Inflammatory macrophage treated with lipopolysaccharide for 4 hours (primary cell): Measurements from ENCODE around the gene GIMAP5.

Source experiments
- DNase-seq: peaks from one replicate; pipeline ENCODE4 v3.0.0-alpha.2; 2020

GIMAP5 gene

DNA sequence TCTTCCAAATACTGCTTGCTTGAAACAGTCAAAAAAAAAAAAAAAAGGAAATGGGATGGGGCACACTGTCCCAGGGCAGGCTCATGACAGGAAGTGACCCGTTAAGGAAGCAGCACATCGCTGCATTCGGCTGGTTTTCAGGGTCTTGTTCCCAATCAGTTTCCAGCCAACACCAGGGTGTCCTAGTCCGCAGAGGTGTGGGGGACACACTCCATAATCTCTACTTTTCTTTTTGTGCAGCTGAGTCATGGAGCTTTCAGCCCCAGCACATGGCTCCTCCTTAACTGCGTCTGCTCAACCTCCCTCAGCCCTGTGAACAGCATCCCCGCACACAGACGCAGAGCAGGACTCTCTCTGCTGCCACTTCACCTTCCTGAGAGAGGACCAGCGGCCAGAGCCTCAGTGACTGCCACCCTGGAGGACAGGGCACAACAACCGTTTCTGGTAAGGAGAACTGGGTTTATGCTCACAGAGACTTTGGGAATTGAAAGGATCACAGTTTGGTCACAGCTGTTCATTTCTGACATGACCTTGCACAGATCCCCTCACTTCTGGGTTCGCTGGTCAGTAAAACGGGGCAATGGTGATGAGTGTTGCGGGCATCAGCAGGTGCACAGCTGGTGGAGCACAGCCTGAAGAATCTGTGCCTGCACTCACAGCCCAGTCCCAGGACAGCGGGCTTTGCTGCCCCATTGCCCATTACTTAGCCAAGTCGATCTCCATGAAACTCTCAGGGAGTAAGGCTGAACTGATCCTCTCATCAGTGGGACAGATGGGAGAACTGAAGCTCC, at the start of gene GIMAP5:
Gene GIMAP5 (plus strand): TSS at position 154 of the 791 bp plus-strand sequence. CDS start 3,467 bp downstream, outside the sequence.
- DNase-seq, result peak; percentile 49

DNA sequence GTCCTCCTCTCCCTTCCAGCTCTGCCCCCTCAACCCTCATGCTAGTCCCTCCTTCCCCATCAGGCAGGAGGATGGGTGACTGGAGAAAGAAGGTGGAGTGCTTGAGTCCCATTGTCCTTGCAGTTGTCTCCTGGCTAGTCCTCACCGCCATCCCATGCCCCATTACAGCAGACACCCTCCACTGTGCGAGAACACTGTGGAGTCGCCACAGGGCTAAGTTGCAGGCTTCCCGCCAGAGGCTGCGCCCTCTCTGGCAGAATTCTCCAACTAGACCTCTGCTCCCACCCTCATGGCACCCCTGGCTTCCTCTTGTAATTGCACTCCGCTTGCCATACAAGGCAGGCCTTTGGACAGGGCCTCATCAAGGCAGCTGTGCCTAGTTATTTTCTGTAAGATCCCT, 48.6 kb upstream of the GIMAP5 start:
- no peak for DNase-seq

DNA sequence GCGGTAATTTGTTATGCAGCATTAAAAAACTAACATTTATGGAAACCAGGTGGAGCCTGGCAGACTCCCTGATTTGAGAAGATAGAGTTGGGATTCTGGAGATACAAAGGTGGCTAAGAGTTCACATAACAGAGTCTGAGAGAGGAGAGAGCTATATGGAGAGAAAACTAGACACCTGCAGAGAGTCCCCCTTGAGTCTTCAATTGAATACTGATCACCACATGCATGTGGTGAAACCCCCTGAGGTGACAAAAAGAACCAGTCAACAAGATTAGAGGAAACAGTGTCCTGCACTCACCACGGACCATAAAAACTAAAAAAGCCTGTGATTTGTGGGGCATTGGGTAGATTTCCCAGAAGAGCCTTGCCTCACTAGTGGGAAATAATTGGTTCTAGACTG, 41.6 kb upstream of the GIMAP5 start:
- DNase-seq, result no peak

DNA sequence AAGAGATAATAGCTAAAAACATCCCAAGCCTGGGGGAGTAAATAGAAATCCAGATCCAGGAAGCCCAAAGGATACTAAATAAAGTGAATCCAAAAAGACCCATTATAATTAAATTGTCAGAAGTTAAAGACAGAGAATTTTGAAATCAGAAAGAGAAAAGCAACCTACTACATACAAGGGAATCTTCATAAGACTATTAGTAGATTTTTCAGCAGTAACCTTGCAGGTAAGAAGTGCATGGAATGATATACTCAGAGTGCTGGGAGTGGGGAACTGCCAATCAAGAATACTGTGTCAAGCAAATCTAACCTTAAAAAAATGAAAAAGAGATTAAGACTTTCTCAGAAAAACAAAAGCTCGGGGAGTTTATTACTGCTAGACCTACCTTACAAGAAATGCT, 34.0 kb upstream of the GIMAP5 start:
- DNase-seq, result no peak

DNA sequence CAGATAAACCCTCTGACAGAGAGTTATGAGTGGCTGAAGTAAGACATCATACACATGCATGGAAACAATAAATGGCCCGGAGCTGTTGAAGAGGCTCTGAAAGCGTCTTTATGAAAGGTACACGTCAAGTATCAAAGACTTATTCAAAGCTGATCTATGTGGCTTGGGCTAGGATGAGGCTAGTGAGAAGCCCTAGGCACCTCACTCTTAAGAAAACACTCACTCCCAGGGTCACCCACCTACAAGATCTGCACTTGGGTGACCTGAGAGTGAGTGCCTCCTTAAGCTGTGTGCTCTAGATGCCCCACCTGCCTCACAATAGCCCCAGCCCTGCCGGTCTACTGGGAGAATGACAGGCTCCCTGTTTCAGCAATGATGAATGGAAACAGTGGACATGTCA, 21.9 kb upstream of the GIMAP5 start:
- no peak for DNase-seq

DNA sequence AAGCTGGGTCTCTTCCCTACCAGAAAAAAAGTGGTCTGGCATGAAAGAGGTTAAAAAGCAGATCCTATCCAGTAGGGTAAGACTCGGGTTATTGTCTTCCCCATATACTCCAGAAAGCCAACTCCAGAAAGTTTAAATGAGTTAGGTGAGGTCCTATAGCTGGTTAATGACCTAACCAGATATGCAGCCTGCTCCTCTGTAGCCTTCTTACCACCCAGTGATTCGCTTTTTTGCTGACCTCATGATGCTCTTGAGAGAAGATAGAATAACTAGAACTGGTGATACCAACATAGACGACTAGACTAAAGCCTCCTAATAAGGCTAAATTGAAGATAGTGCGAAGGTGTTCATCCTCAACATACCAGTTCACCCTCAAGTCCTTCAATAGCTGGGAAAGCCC, 21.5 kb upstream of the GIMAP5 start:
- peak; percentile 16 for DNase-seq

DNA sequence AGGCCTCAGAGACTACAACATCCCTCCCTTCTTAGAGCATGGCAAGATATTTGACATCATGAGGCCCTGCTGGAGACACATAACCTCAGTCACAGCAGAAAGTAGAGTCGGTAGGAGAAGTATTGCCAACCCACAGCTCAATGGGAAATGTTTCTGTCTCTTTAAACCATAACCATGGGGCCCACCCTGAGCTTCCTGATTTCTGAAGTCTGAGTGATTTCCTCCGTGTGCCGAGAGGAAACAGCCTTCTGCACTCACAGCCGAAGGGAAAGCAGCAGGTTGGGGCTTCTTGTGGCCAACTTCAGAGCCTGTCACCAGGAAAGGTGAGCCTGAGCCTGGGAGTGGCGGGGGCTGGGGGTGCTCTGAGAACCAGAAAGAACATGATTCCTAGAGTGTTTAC, 20.9 kb upstream of the GIMAP5 start, which contains the start of gene GIMAP1:
Gene GIMAP1 (plus strand): TSS at position 246 of the 400 bp plus-strand sequence. CDS start 2,435 bp downstream, outside the sequence.
- peak; percentile 71 for DNase-seq

DNA sequence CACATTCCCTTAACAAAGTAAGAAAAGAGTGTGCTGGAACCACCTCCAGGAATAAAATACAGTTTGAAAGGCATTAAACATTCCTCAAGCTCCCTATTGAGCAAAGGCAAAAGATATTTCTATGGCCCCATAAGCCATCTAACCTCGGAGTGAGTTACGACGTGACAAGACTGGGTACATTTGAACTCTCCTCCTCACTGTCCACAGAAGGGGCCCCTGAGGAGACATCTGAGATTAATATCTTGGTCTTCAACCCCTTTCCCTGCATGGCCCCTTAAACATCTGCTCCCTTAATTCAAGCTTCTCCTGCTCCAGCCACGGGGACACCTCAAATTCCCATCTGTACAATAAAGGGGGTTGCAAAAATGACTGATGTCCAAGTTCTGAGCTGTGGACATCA, 20.3 kb upstream of the GIMAP5 start:
- DNase-seq, result no peak

DNA sequence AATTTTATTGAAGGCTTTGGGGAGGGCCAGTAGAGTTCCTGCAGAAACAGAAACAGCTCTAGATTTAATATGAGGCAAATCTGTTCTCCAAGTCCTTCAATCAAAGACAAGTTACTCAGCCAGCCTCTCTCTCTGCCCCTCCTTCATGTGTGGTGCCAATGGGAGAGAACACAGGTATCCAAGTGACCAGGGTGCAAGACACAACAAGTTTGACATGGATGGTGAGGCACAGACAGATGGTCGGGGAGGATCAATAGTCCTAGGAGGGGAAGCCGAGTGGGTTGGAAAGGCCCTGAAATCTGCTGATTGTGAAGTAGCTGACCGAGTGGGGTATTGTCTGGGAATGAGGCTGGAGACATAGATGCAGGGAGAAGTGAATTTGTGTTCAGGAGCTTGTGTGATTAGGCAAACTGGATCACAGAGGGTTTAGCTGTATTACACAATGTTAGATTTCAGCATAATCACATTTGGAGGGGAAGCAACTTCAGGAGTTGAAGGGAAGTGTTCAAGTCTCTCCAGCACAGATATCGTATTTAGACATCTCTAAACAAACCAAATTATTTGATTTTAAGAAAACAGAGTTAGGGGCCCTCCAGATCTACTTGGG, 19.3 kb upstream of the GIMAP5 start:
- DNase-seq, result peak; percentile 82

DNA sequence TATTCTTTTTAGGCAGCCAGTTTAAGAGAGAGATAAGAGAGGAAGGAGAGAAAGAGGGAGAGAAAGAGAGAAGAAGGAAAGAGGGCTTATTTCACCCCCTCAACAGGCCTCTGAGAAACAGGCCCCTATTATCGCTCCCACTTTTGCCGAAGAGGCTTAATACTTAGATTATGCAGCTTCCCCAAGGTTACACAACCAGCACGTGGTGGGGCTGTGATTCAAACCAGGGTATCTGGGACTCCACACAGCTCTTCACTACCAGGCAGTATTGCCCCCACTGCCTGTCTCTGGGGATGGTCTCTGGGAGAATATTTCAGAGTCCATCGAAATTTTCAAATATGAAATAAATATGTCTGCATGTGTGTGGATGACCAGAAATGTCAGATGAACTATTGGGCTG, 17.8 kb upstream of the GIMAP5 start:
- DNase-seq, result peak; percentile 63

DNA sequence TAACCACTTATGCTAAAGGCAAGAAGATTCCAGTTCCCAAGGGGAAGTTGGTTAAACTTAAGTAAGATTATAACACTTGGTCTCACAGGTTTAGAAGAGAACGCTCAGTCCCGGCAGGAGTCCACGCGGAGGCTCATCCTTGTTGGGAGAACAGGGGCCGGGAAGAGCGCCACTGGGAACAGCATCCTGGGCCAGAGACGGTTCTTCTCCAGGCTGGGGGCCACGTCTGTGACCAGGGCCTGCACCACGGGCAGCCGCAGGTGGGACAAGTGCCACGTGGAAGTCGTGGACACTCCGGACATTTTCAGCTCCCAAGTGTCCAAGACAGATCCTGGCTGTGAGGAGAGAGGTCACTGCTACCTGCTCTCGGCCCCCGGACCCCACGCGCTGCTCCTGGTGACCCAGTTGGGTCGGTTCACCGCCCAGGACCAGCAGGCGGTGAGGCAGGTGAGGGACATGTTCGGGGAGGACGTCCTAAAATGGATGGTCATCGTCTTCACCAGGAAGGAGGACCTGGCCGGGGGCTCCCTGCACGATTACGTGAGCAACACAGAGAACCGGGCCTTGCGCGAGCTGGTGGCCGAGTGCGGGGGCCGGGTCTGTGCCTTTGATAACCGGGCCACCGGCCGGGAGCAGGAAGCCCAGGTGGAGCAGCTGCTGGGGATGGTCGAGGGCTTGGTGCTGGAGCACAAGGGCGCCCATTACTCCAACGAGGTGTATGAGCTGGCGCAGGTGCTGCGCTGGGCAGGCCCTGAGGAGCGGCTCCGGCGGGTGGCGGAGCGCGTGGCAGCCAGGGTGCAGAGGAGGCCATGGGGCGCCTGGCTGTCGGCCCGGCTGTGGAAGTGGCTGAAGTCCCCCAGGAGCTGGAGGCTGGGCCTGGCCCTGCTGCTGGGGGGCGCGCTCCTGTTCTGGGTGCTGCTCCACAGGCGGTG, 17.0 kb upstream of the GIMAP5 start:
- DNase-seq, result no peak

DNA sequence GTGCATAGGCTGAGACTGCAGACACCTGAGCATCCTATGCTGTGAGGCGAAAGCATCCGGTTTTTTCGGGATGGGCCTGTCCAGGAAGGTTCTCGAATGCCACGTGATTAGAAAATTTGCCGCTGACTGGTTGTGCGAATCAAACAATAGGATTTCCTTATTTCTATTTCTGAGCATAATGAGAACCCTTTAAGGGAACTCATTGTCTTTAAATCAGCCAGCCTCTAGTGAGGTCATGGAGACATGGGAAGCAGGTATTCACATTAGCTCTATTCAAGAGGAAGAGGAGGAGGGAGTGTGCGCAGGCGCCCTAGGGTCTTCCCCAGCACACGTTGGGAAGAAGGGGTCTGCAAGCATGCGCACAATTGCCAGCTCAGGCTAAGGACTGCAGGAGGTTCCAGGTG, 15.2 kb upstream of the GIMAP5 start:
- DNase-seq, result no peak

DNA sequence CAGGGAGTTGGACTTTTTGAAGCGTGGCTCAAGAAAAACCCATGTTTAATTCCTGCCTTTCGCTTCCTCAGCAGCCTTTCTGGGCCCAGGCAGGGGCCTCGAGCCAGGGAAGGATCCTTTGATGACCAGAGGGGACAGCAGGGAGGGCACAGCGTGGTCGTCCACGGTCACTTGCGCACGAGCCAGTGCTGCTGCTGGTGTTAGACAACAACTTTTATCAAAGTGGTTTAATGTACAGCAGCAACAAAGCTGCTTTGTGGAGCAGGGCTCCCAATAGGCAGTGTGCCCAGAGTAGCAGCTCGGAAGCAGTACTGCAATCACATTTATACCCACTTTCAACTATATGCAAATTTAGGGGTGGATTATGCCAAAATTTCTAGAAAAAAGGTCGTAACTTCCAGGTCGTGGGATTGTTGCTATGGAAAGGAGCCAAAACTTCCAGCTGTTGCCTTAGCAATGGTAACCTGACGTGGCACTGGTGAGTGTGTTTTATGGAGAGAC, 14.7 kb upstream of the GIMAP5 start:
- no peak for DNase-seq

DNA sequence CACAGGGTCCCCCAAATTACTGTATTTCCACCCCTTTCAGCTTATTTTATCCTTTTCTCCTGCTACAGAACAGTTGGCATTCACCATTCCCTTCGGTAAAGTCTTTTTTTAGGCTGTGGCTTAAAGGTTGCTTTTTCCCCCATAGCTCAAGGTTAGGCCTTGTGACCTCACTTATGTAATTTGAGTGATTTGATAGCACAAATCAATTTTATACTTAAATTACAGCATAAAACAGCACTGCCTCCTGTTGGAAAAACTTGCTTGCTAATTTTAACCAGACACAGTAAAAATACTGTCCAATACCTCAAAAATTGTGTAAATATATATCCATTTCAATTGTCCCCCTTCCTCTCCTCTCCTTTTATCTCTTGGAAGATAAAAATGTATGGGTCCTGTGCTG, 13.8 kb upstream of the GIMAP5 start:
- no peak for DNase-seq

DNA sequence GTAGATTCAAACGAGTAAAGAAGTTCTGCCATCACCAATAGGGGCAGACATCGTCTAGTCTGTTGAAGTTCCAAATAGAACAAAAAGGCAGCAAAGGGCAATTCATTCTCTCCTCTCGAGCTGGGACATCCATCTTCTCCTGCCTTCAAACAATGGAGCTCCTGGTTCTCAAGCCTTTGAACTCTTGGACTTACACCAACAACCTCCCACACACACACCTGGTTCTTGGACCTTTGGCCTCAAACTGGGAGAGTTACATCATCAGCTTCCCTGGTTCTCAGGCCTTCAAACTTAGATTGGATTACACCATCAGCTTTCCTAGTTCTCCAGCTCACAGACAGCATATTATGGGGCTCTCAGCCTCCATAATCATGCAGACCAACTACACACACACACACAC, 9.8 kb upstream of the GIMAP5 start:
- DNase-seq, result no peak

DNA sequence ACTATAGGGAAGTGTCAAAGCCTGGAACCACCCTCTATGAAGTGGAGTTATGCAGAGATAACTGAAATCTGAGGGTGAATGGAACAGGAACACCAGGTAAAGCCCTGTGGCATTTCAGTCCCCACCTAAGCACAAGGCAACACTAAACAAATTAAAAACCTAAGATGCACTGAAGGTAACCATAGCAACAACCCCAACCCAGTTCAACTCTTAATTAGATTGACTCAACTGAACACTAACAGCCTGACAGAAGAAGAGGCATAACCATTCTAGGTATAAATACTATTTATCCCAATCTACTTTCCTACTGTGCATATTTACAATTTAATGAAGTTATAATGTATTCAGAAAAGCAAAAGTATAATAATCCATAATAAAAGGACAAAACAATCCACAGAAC, 9.2 kb upstream of the GIMAP5 start:
- no peak for DNase-seq

DNA sequence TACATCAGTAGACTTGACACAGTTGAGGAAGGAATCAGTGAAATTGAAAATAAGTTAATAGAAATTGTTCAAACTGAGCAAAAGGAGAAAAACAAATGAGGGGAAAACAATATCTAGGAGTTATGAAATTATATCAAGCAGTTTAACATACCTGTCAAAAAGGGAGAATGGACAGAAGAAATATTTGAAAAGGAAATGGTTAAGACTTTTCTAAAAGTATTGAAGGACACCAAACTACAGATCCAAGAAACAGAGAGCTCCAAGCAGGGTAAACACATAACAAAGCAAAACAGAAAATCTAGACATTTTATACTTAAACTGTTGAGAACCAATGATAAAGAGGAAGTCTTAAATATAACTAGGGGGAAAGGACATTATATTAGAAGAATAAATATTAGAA, 8.6 kb upstream of the GIMAP5 start:
- DNase-seq, result no peak

DNA sequence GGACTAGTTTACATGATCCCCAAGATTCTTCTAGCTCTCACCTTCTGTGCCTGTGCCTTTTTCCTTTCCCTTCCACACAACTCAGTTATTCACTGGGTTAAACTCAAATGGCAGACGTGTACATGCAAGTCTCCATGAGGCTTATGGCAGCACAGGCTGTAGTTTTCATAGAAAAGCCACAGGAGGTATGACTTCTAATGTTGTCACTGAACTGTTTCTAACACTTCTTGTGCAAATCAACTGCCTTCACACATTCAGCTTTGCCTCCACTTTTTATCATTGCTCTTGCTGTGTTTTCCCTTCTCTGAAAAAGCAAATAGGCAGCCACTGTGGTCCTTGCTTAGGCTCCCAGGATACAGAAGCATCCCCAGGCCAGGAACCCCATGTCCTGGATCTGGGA, 5.3 kb upstream of the GIMAP5 start:
- DNase-seq, result no peak

DNA sequence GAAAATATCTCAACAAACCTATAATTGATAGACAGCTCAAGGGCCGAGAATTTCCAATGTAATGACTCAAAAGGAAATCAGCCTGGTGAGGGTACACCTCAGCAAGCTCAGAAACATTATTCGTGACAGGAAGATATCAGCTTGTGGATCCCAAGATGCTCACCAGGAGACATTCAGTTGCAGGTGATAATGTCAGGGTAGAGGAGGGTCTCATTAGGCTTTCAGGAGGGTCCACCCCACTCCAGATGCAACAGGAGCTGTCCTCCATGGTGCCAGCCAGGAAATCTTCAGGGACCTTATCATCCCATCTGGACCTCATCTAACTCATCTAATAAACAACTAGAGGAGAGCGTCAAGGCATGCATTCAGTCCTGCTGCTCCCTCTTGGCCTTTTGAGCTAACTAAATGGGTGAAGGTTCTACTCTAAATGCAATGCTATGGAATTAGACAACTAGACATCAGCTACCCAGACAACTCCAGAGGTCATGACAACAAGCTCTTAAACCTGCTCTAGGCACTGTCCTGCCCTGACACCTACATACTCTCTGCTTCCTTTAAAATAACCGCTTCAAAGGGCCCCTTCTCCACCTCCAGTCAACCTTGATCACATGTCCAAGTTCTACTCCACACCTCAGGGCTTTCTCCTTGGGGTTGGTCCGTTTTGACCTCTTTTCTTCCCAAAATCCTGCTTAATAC, 4.3 kb upstream of the GIMAP5 start:
- DNase-seq, result no peak

DNA sequence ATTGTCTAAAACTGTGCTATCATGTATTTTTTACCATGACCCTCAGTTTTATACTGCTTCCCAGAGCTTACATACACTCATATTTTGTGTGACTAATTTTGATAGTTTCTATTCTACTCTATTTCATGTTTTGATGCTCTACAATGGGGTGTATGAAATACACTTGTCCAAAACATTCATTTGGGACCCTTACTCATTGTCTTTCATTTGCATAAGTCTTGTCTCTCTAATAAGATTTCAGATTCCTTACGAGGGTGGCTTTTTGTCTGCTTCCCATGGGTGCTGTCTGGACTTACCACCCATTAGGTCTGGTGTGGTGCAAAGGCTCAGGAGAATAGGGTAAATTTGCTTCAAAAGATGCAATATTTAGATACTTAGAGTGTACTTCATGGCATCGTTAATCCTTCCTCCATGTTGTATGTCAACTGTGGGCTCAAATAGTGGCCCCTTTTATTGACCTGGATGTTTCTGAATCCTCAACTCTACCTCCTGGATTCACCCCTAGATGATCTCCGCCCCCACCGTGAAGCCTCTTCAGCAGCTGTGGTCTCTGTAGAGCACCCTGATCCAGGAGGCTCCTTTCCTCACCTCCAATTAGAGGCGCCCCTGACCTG, 3.6 kb upstream of the GIMAP5 start:
- no peak for DNase-seq

DNA sequence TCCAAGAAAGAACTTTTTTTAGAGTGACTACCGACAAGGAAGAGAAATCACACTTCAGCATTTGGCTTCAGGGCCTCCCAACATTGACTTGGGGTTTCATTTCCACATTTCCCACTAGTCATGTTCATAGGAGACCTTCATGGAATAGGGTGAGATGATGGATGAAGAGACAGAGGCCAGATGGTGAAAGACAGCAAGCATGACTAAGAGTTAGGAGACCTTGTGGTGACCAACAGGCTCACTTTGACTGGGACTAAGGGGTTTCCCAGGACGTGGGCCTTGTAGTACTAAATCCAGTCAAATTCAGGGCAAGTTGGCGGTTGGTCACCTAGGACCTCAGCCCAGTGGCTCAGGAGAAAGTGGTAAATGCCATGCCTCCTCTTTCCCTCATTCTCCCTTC, 3.0 kb upstream of the GIMAP5 start:
- DNase-seq, result peak; percentile 49
